AG04449 (cell line): ENCODE data around the gene CDH5.

ENCODE experiments used
- CTCF ChIA-PET: fragments of 350-600 bp; formaldehyde crosslinking; extraction: SDS; loops from one replicate; lab custom pipeline; 2021; ENCODE audit warnings: antibody characterized with exemption; lab: Yijun Ruan, JAX
- POLR2A ChIA-PET: fragments of 400-600, 350-600 bp; formaldehyde crosslinking; extraction: SDS; loops from one replicate; lab custom pipeline; 2020; ENCODE audit warnings: antibody characterized with exemption, inconsistent platforms; lab: Yijun Ruan, JAX
- DNase-seq: peaks from one replicate; pipeline ENCODE4 v3.0.0-alpha.2; 2010; ENCODE audit warnings: low read depth, low spot score
- H3K4me3 ChIP-seq: 2 replicates; pipeline ENCODE4 v1.5.1; 2011; ENCODE audit warnings: low read depth, mild to moderate bottlenecking, control low read depth, low read length
- CTCF ChIP-seq: IDR thresholded peaks from one replicate; pipeline ENCODE4 v1.5.1; 2011; ENCODE audit warnings: mild to moderate bottlenecking, moderate library complexity, low read length, control low read depth, inconsistent platforms; ENCODE audit not compliant: insufficient read depth; ENCODE audit errors: missing control alignments

The CDH5 gene

DNA sequence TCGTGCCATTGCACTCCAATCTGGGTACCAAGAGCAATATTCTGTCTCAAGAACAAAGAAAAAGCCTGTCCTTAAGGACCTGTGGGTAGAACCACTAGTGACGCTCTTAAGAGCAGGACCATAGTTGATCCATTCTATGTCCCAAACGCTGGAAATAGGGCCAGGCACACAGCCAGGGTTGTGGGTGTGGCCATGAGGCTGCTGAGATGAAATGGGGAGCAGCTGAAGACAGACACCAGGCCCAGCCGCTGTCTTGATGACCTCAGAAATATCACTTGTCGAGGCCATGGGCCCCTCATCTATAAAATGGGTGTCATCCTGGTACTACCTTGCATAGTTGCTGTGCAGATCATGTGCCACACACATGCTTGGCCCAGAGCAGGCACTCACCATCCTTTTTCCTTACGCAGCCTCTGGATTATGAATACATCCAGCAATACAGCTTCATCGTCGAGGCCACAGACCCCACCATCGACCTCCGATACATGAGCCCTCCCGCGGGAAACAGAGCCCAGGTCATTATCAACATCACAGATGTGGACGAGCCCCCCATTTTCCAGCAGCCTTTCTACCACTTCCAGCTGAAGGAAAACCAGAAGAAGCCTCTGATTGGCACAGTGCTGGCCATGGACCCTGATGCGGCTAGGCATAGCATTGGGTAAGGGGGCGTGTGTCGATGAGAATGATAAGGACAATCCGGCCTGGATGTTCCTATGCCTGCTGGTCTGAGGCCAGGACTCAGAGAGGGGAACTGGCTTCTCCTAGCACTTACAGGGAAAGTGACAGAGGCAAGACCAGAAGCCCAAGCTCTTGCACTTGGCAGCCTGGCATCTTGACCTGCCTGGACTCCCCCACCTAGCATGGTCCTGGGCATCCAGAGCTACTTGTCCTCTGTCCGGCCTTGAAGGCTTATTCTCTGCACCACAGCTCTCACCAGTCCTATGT lies 25.5 kb downstream of the CDH5 start:
- DNase-seq: no peak
- ChIA-PET CTCF (interaction anchor here (2.0 kb wide), 1 partner anchor 14 kb away, joined by 18 read pairs; no protein-coding TSS in a partner anchor), POLR2A (no interaction called here)
- H3K4me3 ChIP-seq: no peak overlapping the region
- no peak for TF ChIP-seq CTCF

GRCh38 chr16:66395806-66396555 lies 29.5 kb downstream of the CDH5 start:
- ChIA-PET POLR2A (no interaction called here), CTCF (interaction anchor here (0.9 to 3.0 kb wide), 3 partner anchors 10 to 356 kb away, joined by 3 to 23 read pairs (median 3); no protein-coding TSS in a partner anchor)
- DNase-seq: no peak
- H3K4me3 ChIP-seq: no peak overlapping the region
- no peak for TF ChIP-seq CTCF

DNA sequence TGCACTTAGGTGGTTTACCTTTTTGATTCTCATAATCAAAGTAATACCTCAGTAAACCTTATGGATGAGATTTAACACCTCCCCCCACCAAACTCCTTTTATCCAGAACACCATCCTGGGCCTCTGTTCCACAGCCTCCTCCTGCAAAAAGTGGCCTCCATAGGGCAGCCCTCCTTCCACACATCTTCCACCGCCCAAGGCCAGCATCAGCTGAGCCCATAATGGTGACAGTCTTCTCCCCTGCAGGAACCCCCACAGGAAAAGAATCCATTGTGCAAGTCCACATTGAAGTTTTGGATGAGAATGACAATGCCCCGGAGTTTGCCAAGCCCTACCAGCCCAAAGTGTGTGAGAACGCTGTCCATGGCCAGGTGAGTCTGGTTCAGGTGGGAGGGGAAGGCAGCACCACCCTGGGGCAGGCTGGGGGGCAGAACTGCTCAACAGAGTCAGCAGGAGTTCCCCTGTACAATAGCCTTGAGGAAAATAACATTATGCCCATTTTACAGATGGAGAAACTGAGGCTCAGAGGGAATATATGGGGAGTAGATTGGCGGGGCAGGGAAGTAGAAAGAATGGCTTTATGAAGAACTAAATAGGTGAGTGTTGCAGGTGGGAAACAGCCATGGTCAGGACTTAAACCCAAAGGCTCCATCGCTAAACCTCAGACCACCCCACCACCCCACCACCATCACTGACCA lies 31.4 kb downstream of the CDH5 start:
- DNase-seq: no peak
- no peak for TF ChIP-seq CTCF
- ChIA-PET POLR2A (no interaction called here), CTCF (no interaction called here)
- H3K4me3 ChIP-seq: no peak overlapping the region

DNA sequence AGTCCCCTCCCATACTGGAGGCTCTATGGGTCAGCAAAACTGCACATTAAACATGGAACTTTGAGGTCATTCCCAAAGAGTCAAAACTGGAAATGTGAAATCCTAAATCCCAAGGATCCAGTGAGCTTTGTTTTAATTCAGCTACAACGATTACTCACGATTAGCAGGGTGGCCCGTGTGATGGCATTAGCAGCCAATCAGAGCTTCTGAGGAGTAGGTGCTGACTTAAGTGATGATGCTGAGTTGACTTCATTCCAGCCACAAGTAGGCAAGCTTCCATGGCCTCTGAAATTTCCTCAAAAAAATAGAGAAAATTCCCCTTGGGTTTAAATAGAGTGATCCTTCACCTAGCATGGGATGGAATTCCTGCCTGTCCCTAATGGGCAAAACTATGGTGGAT lies 32.5 kb downstream of the CDH5 start:
- H3K4me3 ChIP-seq: no peak overlapping the region

DNA sequence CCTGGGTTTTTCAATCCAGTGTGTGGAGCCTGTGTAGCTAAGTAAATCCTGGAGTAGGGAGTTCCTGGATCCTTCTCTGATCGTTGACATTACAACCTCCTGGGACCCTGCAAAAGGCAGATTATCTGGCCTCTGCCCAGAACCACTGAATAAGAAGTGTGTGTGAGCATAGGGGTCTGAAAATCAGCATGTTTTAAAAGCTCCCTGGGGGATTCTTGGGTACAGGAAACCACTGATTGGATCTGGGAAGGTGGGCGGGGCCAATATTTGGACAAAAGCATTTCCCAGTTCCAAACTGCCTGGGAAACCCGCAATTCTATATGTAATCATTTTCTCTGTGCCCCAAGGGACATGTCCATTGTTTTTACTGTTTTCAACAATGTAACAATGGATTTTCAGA lies 33.4 kb downstream of the CDH5 start:
- no peak for DNase-seq
- no peak for TF ChIP-seq CTCF
- CTCF ChIA-PET: interaction anchor here (0.7 to 1.4 kb wide), 5 partner anchors 43 to 208 kb away, joined by 3 to 5 read pairs (median 5); no protein-coding TSS in a partner anchor
- POLR2A ChIA-PET: no interaction called here
- no peak overlapping the region for H3K4me3 ChIP-seq

More for the DNA sequence above, 32.5 kb downstream of the CDH5 start:
- CTCF ChIA-PET: interaction anchor here (1.4 kb wide), 1 partner anchor 209 kb away, joined by 5 read pairs; no protein-coding TSS in a partner anchor
- no peak for DNase-seq
- no peak for TF ChIP-seq CTCF
- POLR2A ChIA-PET: no interaction called here
